K562 (cell line): Measurements from ENCODE around the gene AMT. TPM values are rescaled to one million over a fixed set of nuclear protein-coding genes. Genes with fewer than 3 reads are reported as not detected.

Experiments used
- DDX20 ChIP-seq: fragments of 450-650 bp; IDR thresholded peaks from 2 replicates; pipeline ENCODE4 v1.6.1; 2016; ENCODE audit warnings: missing genetic modification characterization, low read depth, mild to moderate bottlenecking, missing compliant biosample characterization, moderate library complexity
- E2F1 ChIP-seq: sonication (generic); formaldehyde crosslinking; IDR thresholded peaks from 2 replicates; pipeline ENCODE4 v1.8.1; 2023; ENCODE audit warnings: mild to moderate bottlenecking, missing genetic modification reagents, moderate library complexity
- ESRRB ChIP-seq: fragments of 250-450 bp; sonication (Bioruptor Pico); IDR thresholded peaks from 2 replicates; pipeline ENCODE4 v1.5.0; 2020; ENCODE audit warnings: mild to moderate bottlenecking, moderate library complexity, borderline replicate concordance
- FOXA1 ChIP-seq: fragments of 450-650 bp; IDR thresholded peaks from 2 replicates; pipeline ENCODE4 v1.6.1; 2016; ENCODE audit warnings: mild to moderate bottlenecking, borderline replicate concordance
- HNRNPL ChIP-seq: fragments of 200-400 bp; formaldehyde crosslinking; IDR thresholded peaks from 2 replicates; pipeline ENCODE4 v1.6.1; 2017; ENCODE audit warnings: low read depth, mild to moderate bottlenecking, low read length
- MCM5 ChIP-seq: fragments of 450-650 bp; IDR thresholded peaks from 2 replicates; pipeline ENCODE4 v1.6.1; 2016; ENCODE audit warnings: low read depth
- MGA ChIP-seq: fragments of 450-650 bp; IDR thresholded peaks from 2 replicates; pipeline ENCODE4 v1.6.1; 2016; ENCODE audit warnings: mild to moderate bottlenecking, moderate library complexity
- SIRT6 ChIP-seq: IDR thresholded peaks from one replicate; pipeline ENCODE4 v1.6.1; 2012; ENCODE audit warnings: low read depth, mild to moderate bottlenecking, control low read depth, inconsistent platforms, low read length, moderate library complexity
- SMAD1 ChIP-seq: fragments of 150-350 bp; IDR thresholded peaks from 2 replicates; pipeline ENCODE4 v1.6.1; 2014; ENCODE audit warnings: low read length, low read depth; ENCODE audit not compliant: partially characterized antibody
- TGIF2 ChIP-seq: sonication (generic); formaldehyde crosslinking; IDR thresholded peaks from 2 replicates; pipeline ENCODE4 v1.8.1; 2022; ENCODE audit warnings: mild to moderate bottlenecking, missing genetic modification reagents, moderate library complexity
- ZNF253 ChIP-seq: fragments of 250-450 bp; sonication (Bioruptor Pico); conservative IDR thresholded peaks from 2 replicates; pipeline ENCODE4 v1.6.1; 2021; ENCODE audit warnings: mild to moderate bottlenecking
- ZNF280A ChIP-seq: fragments of 450-650 bp; IDR thresholded peaks from 2 replicates; pipeline ENCODE4 v1.6.1; 2018; ENCODE audit warnings: mild to moderate bottlenecking, low read depth; ENCODE audit not compliant: partially characterized antibody
- ZNF57 ChIP-seq: fragments of 450-650 bp; formaldehyde crosslinking; IDR thresholded peaks from 2 replicates; pipeline ENCODE4 v1.4.0; 2020; ENCODE audit warnings: mild to moderate bottlenecking, moderate library complexity
- polyA plus RNA-seq, 8 experiments: library from polyadenylated mRNA; depleted of rRNA in 4 of 8; stranded (reverse) in 5 of 8; unstranded in 3 of 8; fragments of >200 nt; fragmentation: Nextera tagmentation in 2 of 8; fragmentation: Illumina TruSeq in 1 of 8; extraction: Ambion mirVana in 2 of 8; extraction: Trizol in 1 of 8; gene quantifications; 2 replicates each; pipeline versions ENCODE4 v1.2.1 to v1.2.3, GENCODE V29; 2011 to 2014; ENCODE audit warnings: inconsistent platforms in 1 of 8, missing spikeins in 1 of 8
- total RNA-seq, 7 experiments: library from RNA; depleted of rRNA in 6 of 7; stranded (reverse); fragments of >200 nt in 6 of 7; fragmentation: Illumina TruSeq in 2 of 7; extraction: Trizol in 2 of 7; gene quantifications; 2 replicates each; pipeline versions ENCODE4 v1.2.1 to v1.2.3, GENCODE V29; 2011 to 2021; ENCODE audit warnings: low replicate concordance in 1 of 7

AMT gene
- total and polyA plus RNA-seq, 9 of the 15 experiments (the other 6 are each of a cell fraction or from before 2014, with no cell fraction given), result 0.14 to 2.1 (median 0.52) TPM

GRCh38 chr3:49465270-49466034, 43.2 kb upstream of the AMT start (continued):
- TF ChIP-seq HNRNPL, result no peak
- no peak for TF ChIP-seq DDX20 (tag)
- no peak for TF ChIP-seq SMAD1
- no peak for TF ChIP-seq FOXA1
- no peak for TF ChIP-seq E2F1 (CRISPR knock-in tag)
- TF ChIP-seq TGIF2 (CRISPR knock-in tag), result no peak
- no peak for TF ChIP-seq SIRT6
- no peak for TF ChIP-seq MCM5
- no peak for TF ChIP-seq ZNF280A
- TF ChIP-seq MGA, result no peak
- TF ChIP-seq ZNF57 (CRISPR knock-in tag), result no peak
- no peak for TF ChIP-seq ZNF253 (CRISPR knock-in tag)
- no peak for TF ChIP-seq ESRRB (CRISPR knock-in tag)
